Tibial artery (tissue), 4 donors: ENCODE data around the gene KCNAB3.

Experiments
- DNase-seq, 2 donors: peaks; one replicate each; pipeline ENCODE4 v3.0.0-alpha.2; 2019
- H3K27ac ChIP-seq, 2 donors: fragments of 200-600 bp; sonication (generic) in 1 of 2; 1 replicate in 1 of 2; 2 replicates in 1 of 2; pipeline ENCODE4 v1.5.1; 2018 to 2019; ENCODE audit warnings: mild to moderate bottlenecking in 1 of 2
- H3K27me3 ChIP-seq, 2 donors: fragments of 200-600 bp; sonication (generic) in 1 of 2; one replicate each; pipeline versions ENCODE4 v1.5.1 to v1.6.0; 2016 to 2019
- H3K36me3 ChIP-seq, 3 donors: fragments of 200-600 bp; sonication (generic) in 2 of 3; one replicate each; pipeline ENCODE4 v1.5.1; 2016 to 2019; ENCODE audit warnings: mild to moderate bottlenecking in 2 of 3
- H3K4me1 ChIP-seq, 4 donors: fragments of 200-600 bp; sonication (generic) in 2 of 4; 1 replicate in 3 of 4; 2 replicates in 1 of 4; pipeline ENCODE4 v1.5.1; 2016 to 2019
- H3K4me3 ChIP-seq, 2 donors: fragments of 200-600 bp; sonication (generic) in 1 of 2; 1 replicate in 1 of 2; 2 replicates in 1 of 2; pipeline ENCODE4 v1.5.1; 2018 to 2019; ENCODE audit warnings: mild to moderate bottlenecking in 2 of 2
- H3K9me3 ChIP-seq, 3 donors: fragments of 200-600 bp; sonication (generic) in 1 of 3; one replicate each; pipeline ENCODE4 v1.5.1; 2016 to 2019
- intact Hi-C: fragments of 100-400 bp; cut with DNase I; formaldehyde crosslinking; loops from one replicate; pipeline ENCODE4 v1.15.0; 2023; ENCODE audit warnings: low total_unique reads
- TF ChIP-seq, protein P1 (sequence below), 2 experiments: fragments of 200-600 bp in 1 of 2; fragments of 450-650 bp in 1 of 2; IDR thresholded peaks; one replicate each; pipeline ENCODE4 v1.5.1; 2017 to 2019; ENCODE audit warnings: antibody characterized with exemption in 2 of 2, mild to moderate bottlenecking in 1 of 2, moderate library complexity in 1 of 2

Gene KCNAB3

DNA sequence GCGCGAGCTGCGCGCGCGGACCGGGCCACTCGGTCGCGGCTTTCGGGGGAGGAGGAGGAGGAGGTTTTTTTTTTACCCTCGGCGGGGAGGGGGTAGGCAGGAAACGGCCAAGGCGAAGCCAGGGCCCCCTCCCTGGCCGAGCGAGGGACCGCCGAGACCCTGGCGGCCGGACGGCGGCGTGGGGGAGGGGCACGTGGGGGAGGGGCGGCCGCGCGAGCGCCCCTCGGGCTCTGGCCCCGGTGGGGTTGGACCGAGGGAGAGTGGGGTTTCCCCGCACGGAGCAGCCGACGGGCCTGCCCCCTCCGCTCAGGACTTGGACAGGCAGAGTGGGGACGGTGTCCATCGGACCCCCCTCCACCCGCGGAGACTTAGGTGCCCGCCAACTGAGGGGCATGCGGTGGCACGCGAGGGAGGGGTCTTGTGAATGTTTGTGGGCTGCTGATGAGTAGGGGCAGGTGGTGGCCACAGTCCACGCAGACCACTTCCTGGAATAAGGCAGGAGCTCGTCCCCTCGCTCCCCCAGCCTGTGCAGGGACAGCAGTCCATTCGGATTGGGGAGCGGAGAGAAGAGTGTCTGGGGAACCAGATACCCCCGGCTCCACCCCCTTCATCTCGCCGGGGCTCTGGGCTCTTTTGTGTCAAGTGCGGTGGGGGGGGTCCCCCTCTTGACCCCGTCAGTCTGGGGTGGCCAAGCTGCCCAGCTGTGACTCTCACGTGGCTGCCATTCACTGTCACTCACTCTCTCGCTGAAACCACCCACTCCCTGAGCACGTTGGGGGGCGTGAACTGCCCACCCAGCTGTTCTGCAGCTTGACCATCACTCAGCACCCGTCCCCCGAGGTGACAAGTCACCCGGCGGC, 44.1 kb downstream of the KCNAB3 start:
- intact Hi-C loops, result no loop called here
- peak; percentile 45 to 73 for DNase-seq
- TF ChIP-seq, protein P1, sequence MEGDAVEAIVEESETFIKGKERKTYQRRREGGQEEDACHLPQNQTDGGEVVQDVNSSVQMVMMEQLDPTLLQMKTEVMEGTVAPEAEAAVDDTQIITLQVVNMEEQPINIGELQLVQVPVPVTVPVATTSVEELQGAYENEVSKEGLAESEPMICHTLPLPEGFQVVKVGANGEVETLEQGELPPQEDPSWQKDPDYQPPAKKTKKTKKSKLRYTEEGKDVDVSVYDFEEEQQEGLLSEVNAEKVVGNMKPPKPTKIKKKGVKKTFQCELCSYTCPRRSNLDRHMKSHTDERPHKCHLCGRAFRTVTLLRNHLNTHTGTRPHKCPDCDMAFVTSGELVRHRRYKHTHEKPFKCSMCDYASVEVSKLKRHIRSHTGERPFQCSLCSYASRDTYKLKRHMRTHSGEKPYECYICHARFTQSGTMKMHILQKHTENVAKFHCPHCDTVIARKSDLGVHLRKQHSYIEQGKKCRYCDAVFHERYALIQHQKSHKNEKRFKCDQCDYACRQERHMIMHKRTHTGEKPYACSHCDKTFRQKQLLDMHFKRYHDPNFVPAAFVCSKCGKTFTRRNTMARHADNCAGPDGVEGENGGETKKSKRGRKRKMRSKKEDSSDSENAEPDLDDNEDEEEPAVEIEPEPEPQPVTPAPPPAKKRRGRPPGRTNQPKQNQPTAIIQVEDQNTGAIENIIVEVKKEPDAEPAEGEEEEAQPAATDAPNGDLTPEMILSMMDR (IDR thresholded peaks at IDR 0.05), result no peak
- H3K9me3 ChIP-seq, result no peaks in the 10 kb centered on the region
- peak overlapping the region; percentile 62 to 66 for H3K4me3 ChIP-seq
- H3K27me3 ChIP-seq, result peaks cover 0 to 22% of the 10 kb centered on the region in 2 donors
- peaks cover 0 to 11% (median 0%) of the 10 kb centered on the region in 3 donors for H3K36me3 ChIP-seq
- H3K4me1 ChIP-seq, result peaks cover 15 to 52% (median 44%) of the 10 kb centered on the region in 4 donors
- H3K27ac ChIP-seq, result peak overlapping the region; percentile 80 to 82

DNA sequence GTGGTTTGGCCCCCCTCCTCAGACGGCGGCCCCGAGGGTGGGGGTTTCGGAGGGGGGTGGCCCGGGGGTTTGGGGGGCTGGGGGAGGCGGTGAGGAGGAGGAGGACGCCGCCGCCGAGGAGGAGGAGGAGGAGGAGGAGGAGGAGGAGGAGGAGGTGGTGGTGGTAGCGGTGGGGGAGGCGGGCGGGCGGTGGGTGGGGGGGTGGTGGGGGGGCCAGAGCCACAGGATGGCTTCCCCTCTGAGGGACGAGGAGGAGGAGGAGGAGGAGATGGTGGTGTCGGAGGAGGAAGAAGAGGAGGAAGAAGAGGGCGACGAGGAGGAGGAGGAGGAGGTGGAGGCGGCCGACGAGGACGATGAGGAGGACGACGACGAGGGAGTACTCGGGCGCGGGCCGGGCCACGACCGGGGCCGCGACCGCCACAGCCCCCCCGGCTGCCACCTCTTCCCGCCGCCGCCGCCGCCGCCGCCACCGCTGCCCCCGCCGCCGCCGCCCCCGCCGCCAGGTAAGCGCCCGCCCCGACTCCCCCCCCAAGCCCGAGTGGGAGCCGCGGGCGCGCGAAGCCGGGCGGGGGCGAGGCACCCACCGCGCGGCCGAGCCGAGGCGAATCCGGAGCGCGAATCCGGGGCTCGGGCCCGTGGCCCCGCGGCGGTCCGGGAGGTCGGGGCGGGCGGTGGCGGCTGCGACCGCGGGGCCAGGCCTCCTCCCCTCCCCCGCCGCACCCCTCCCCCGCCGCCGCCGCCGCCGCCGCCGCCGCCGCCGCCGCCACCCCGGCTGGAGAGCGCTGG, 44.9 kb downstream of the KCNAB3 start:
- no peak for DNase-seq
- intact Hi-C loops, result no loop called here
- Histone ChIP-seq H3K9me3 (no peaks in the 10 kb centered on the region), H3K36me3 (peaks cover 0 to 14% (median 0%) of the 10 kb centered on the region in 3 donors), H3K27ac (peak overlapping the region; percentile 80 to 82), H3K4me1 (peaks cover 15 to 50% (median 41%) of the 10 kb centered on the region in 4 donors), H3K4me3 (peak overlapping the region; percentile 62 to 66), H3K27me3 (peaks cover 0 to 22% of the 10 kb centered on the region in 2 donors)
- TF ChIP-seq, protein P1 (IDR thresholded peaks at IDR 0.05), result no peak

DNA sequence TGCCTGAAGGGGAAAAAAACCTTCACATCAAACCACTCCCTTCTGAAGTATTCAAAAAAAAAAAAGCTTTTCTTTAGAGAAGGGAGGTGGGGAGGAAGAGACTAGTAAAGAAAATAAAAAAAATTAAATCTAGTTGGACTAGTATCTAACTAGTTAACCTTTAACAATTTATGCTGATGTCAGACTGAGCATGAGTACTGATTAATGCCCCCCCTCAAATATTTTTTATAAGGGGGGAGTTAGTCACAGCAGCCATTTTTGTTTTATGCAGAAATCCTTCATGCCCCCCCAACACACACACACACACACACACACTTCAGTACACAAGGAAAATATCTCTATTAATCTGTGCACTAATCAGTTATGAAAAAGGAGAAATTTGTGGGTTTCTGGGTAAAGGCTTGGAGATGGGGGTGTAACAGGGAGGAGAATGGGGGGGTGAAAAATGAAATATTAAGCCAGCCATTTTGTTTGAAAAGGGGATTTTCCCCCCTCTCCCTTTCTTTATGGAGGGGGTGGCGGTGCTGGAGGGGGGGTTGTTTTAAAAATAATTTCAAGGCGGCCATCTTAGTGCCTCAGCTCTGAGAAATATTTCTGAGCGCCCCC, 45.8 kb downstream of the KCNAB3 start:
- H3K36me3 ChIP-seq, result peaks cover 0 to 16% (median 0%) of the 10 kb centered on the region in 3 donors
- intact Hi-C loops, result no loop called here
- H3K4me3 ChIP-seq, result peak overlapping the region; percentile 62 to 66
- TF ChIP-seq, protein P1 (IDR thresholded peaks at IDR 0.05), result no peak
- H3K9me3 ChIP-seq, result no peaks in the 10 kb centered on the region
- peaks cover 0 to 22% of the 10 kb centered on the region in 2 donors for H3K27me3 ChIP-seq
- peaks cover 10 to 42% (median 32%) of the 10 kb centered on the region in 4 donors for H3K4me1 ChIP-seq
- DNase-seq, result no peak
- peak overlapping the region; percentile 58 to 80 for H3K27ac ChIP-seq

DNA sequence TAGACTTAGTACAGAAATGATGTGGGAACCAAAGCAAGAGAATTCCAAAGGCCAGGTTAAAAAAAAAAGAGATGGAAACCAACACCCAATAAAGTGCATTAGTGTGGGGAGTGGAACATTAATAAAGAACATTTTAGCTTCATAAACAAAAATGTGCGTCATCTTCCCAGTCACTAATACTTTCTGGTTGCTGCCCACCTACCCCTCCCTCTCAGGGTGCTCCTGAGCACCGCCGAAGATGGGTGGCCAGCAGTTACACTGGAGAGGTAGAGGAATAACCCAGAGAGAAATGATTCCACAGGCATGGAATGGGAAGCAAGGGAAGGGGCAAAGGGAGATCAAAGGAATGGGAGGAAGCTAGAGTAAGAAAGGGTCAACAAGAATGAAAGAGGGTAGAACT, 47.0 kb downstream of the KCNAB3 start:
- no peak overlapping the region for H3K4me3 ChIP-seq
- no peak for DNase-seq
- TF ChIP-seq, protein P1 (IDR thresholded peaks at IDR 0.05), result no peak
- H3K4me1 ChIP-seq, result peaks cover under 1 to 29% (median 21%) of the 10 kb centered on the region in 4 donors
- H3K27me3 ChIP-seq, result peaks cover 0 to 22% of the 10 kb centered on the region in 2 donors
- no peaks in the 10 kb centered on the region for H3K9me3 ChIP-seq
- peaks cover 0 to 16% (median 6%) of the 10 kb centered on the region in 3 donors for H3K36me3 ChIP-seq
- intact Hi-C loops, result no loop called here
- peak overlapping the region in 1 of 2 donors; percentile 58 for H3K27ac ChIP-seq

DNA sequence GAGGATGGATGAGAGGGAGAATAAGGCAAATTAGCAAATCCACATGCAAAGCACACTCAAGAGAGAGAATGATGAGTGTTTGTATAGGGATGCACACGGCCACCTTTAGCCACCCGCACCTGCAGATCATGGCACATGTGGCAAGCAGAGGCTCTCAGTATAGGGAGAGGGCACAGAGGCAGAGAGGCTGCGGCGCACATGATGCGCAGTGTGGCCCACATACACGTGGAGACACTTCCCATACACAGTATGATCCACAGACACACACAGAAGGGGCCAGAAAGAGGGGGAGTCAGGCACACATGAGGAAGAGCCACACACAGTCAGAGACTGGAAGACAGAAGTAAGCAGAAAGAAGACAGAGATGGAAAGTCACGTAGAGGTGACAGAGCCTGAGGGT, 47.6 kb downstream of the KCNAB3 start:
- peaks cover 0 to 22% of the 10 kb centered on the region in 2 donors for H3K27me3 ChIP-seq
- peaks cover 0 to 16% (median 6%) of the 10 kb centered on the region in 3 donors for H3K36me3 ChIP-seq
- H3K27ac ChIP-seq, result no peak overlapping the region
- intact Hi-C loops, result no loop called here
- TF ChIP-seq, protein P1 (IDR thresholded peaks at IDR 0.05), result no peak
- peaks cover 0 to 25% (median 17%) of the 10 kb centered on the region in 4 donors for H3K4me1 ChIP-seq
- H3K9me3 ChIP-seq, result no peaks in the 10 kb centered on the region
- no peak overlapping the region for H3K4me3 ChIP-seq
- no peak for DNase-seq
